ENCODE results near the gene PPP2R2C.

Gene PPP2R2C

GRCh38 chr4:6394671-6395081 lies 77.7 kb downstream of the PPP2R2C start:
- DNase-seq = no peak

- DNase-seq = no peak
Observed at GRCh38 chr4:6393544-6394475, 78.6 kb downstream of the PPP2R2C start.

GRCh38 chr4:6393066-6393465 lies 79.3 kb downstream of the PPP2R2C start:
- no peak for DNase-seq

GRCh38 chr4:6392407-6392806 lies 80.0 kb downstream of the PPP2R2C start:
- no peak for DNase-seq

GRCh38 chr4:6391852-6392188 lies 80.6 kb downstream of the PPP2R2C start:
- no peak for DNase-seq

GRCh38 chr4:6391186-6391851 lies 81.1 kb downstream of the PPP2R2C start:
- DNase-seq = no peak

GRCh38 chr4:6390356-6390755 lies 82.1 kb downstream of the PPP2R2C start:
- DNase-seq = peak in 2 of 3 experiments; percentile 4 to 16

- no peak for DNase-seq
Observed at GRCh38 chr4:6389142-6389825, 83.1 kb downstream of the PPP2R2C start.

- peak in 1 of 3 experiments; percentile 4 for DNase-seq
Observed at GRCh38 chr4:6388713-6389112, 83.7 kb downstream of the PPP2R2C start.

- DNase-seq = no peak
Observed at GRCh38 chr4:6387946-6388345, 84.5 kb downstream of the PPP2R2C start.

- no peak for DNase-seq
Observed at GRCh38 chr4:6386091-6386490, 86.3 kb downstream of the PPP2R2C start.

GRCh38 chr4:6385288-6385687 lies 87.1 kb downstream of the PPP2R2C start:
- DNase-seq = no peak

- no peak for DNase-seq
Observed at GRCh38 chr4:6384541-6384940, 87.9 kb downstream of the PPP2R2C start.

- DNase-seq = no peak
Observed at GRCh38 chr4:6383929-6384328, 88.5 kb downstream of the PPP2R2C start.

- DNase-seq = no peak
Observed at GRCh38 chr4:6383009-6383404, 89.4 kb downstream of the PPP2R2C start.

- DNase-seq = no peak
Observed at GRCh38 chr4:6381571-6382123, 90.8 kb downstream of the PPP2R2C start.

- DNase-seq = no peak
Observed at GRCh38 chr4:6380746-6381410, 91.5 kb downstream of the PPP2R2C start.

GRCh38 chr4:6379767-6380745 lies 92.4 kb downstream of the PPP2R2C start:
- DNase-seq = no peak

GRCh38 chr4:6378493-6379445 lies 93.6 kb downstream of the PPP2R2C start:
- DNase-seq = no peak
